GM10847 (cell line): ENCODE results near the gene NAALADL2.

ENCODE experiments used
- POLR2A ChIP-seq: IDR thresholded peaks from 2 replicates; pipeline ENCODE4 v1.6.1; 2011; ENCODE audit not compliant: insufficient read length; ENCODE audit errors: extremely low read depth

The NAALADL2 gene

DNA sequence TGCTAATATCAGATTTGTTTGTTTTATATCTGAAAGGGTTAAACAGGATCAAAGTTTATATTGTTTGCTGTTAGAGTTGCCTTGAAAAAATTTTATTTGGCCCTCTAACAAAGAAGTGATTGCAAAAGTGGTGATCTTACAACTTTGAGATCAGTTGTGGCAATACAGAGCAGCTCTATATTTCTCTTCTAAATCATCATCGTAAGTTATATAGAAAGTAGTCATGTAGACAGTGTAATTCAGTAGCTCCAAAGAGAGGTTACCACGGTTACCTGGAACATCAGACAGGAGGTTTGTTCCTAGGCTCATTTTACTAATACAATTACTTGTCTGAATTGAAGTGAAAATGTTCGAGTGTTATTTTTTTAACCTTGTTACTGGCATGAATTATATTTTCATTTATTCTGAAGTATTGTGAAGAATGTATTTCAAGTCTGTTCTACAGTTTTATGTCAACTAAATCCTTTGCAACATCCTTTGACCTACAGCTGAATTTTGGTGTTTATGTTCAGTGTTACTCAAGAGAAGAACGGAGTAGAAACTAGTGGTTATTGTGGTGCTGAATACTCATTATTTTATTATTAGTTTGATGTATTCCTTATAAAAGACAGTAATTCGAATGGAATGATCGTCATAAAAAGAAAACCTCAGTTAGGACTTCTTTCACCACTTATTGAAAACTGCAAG lies 214.2 kb downstream of the NAALADL2 start:
- TF ChIP-seq POLR2A = no peak

DNA sequence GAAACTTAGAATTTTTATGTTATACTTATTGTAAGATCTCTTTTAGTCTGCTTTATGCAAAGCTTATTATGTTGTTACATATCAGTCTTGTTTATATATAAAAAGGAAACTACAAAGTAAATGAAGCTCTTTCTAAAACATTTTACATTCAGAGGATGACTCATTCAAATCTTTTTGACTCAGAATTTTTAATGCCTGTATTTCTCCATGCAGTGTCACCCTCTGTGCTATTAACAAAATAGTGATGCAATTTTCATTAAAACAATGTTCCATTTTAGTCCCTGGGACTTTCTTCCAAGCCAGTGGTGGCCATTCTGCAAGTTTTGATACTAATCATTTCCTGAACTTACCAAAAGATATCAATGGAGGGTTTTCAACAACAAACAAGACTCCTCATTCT lies 216.1 kb downstream of the NAALADL2 start:
- TF ChIP-seq POLR2A = no peak

DNA sequence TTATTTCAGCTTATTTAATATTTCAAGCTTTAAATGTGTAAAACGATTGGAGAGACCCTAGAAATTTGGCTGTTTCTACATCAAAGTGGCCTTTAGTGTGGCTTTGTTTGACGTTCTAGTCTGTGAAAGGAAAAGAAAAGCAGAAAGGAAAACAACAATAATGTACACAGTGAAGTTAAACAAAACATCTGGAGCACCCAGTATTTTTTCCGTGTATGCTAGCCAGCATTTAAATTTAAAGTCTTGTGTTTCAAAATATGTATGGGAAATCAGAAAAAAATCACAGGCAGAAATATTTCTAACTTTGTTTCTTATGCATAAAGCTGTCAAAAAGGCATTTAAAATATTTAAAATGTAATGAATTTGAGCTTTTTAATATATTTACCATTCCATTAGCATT lies 218.1 kb downstream of the NAALADL2 start:
- no peak for TF ChIP-seq POLR2A

DNA sequence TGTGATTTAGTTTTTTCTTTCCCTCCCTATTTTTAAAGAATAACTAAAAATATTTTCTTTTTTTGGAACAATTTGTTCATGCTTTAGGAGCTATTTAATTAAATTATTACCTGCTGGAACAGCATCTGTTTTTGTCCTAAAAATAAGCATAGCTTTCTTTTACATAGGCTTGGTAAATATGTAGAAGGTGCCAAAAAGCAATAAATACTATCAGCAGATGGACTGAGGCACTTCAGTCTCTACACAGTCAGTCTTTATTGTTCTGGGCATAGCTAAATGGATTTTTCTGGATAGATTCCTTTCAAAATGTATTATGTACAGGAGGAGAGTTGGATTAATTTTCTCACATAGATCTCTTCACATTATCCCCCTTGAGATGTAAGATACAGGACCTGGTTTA lies 223.5 kb downstream of the NAALADL2 start:
- TF ChIP-seq POLR2A = no peak

DNA sequence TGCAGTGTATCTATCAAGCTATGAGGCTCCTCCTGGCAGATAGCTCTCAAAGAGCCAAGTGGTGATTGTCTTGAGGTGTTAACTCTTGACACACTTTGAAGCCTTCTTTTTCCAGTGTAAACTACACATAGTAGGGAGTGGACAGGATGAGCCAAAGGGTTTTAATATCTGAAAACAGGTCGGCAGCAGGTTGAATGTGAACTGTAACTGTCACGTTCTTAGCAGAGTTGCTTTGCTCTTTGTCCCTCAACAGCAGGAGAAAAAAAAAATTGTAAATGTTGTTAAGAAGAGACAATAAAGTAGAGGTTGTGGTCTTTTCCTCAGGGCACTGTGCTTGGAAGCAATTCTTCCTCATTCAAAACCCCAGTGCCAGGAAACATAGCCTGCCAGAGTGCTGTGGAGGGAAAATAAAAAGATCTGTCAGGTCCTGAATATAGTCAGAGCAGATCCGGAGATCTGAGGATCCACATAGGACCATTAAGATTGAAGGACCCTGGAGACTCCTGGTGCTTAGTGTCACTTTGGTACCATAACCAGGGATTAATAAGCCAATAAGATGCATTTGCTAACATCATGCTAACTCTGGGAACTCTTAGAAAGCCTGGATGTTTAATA lies 229.7 kb downstream of the NAALADL2 start:
- no peak for TF ChIP-seq POLR2A

DNA sequence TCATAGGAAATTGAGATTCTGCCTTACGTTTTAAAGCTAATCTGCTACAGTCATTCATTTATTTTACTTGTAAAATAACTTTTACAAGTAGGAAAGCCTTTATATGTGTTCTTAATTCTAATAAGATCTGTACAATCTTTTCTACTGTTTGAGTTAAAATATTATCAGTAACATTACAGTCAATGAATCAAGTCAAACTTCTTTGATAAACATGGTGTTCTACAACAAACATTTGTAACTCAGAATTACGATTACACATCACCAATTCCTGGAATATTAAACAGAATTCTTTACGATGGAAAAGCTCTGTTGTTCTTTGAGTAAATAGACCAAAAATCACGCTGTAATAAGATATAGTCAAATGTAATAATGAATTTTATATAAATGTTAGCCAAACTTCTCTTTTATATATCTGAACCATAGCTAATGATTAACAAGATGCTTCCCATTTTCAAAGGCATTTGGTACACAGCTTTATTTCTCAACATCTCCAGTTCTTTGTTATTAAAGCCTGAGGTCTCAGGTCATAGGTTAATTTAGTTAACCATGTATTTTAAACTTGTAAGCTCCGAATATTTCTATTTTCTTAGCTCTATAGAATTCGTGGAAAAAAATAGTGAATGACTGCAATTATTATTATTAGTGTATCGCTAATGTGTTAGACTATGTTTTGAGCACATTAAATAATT lies 232.4 kb downstream of the NAALADL2 start:
- no peak for TF ChIP-seq POLR2A

DNA sequence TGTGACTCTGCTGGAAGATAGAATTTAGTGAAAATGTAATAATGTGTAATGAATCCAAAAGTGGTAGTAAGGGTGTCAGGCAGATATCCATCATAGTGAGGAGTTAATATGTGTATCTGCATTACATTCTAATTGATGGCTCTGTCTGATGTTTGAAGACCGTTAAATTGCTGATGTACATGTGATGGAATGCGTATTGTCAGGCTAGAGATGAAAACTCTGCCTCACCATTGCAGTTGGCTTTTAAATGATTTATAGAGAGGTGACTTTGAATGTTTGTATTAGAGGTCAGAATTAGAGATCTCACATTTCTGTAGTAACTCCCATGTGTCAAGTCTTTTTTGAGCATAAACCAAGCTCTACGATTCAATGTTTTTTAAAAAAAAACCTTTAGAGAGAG lies 234.6 kb downstream of the NAALADL2 start:
- no peak for TF ChIP-seq POLR2A

DNA sequence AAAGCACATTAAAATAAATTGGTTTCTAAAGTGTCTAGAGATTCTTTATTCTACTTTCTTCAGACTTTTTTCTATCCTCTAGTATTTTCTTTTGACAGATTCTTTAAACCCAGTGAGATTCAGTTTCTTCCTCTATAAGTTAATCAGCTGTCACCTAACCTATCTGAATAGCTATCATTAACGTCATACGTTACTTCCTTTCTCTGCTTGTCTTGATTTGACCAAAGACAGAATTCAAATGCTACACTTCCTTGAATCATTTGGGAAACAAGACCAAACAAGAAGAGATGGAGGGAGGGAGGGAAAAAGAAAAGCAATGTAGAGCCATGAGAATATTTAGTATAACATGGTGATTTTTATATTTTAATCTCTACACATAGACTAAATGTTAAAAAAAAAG lies 235.2 kb downstream of the NAALADL2 start:
- no peak for TF ChIP-seq POLR2A

DNA sequence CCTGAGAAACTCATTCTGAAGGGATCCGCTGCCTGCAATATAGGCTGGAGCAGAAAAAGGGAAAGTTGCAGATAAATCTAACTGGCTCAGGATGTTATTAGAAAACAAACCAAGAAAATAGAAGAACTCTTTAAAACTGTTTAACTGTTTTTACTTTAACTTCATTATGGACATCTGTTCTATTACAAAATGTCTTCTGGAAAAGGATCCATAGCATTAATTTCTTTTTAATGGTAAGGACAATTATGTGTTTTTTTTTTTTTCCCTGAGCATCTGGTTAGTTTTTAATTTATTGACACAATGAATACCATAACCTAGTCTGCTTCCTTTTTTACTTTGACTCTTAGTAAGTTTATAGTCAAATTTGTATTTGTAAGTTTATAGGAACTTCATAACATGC lies 239.5 kb downstream of the NAALADL2 start:
- no peak for TF ChIP-seq POLR2A

DNA sequence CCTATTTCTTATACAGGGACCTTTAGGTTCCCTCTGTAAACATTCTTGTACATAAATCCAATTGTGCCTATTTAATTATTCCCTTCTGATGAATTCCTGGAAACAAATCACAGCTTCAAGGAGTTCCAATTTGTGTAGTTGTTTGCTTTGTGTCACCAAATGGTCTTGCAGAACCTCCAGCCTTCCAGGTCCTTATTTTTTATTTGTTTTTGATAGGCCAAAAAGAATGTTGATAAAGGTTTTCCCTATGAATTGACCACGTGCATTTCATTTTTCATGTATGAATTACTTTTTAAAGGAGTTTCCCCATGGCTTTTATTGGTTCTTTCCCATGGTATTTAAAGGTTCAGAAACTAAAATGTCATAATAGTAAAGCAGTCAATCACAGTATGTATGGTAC lies 243.0 kb downstream of the NAALADL2 start:
- TF ChIP-seq POLR2A = no peak

DNA sequence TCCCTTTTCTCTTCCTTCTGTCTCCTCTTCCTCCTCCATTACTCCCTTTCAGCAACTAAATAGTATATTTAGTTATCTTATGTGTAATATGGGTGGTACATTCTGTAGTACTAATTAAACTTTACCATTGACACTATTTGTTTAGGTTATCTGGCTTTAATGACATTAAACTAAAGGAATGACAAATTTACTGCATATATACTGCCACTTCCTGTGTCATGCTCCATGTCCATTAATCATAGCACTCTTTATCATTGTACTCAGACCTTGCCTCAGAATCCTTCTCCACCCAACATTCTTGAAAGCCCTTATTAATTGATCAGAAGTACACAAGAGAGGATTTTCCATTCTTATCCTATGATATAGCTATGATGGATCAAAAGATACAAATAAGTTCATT lies 244.2 kb downstream of the NAALADL2 start:
- TF ChIP-seq POLR2A = no peak

DNA sequence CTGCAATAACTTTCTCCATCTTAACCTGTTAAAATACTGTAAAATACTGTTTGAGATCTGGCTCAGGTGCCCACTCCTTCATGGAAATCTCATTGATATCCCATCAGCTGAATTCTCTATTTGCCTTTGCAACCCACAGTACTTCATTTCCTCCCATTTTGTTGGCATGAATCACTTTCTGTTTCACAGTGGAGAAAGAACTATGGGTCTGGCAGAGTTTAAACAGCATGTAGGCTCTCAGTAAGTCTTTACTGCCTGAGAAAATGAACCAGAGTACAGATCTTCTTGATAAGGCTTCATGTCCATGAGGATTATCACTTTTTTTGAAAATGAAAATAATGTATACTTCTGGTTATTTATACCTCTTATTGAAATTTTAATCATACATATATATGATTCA lies 245.9 kb downstream of the NAALADL2 start:
- TF ChIP-seq POLR2A = no peak

DNA sequence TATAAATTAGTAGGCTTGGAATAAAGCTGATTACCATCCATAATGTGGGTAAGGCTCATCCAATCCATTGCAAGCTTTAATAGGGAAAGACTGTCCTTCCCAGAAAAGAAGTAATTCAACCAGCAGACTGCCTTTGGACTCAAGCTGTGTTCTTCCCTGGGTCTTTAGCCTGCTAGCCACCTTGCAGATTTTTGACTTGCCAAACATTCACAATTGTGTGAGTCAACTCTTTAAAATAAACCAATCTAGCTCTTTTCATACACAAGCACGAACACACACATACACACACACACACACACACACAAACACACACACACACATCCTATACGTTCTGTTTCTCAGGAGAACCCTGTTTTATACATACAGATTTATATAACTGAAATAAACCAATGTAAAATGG lies 248.1 kb downstream of the NAALADL2 start:
- TF ChIP-seq POLR2A = no peak

DNA sequence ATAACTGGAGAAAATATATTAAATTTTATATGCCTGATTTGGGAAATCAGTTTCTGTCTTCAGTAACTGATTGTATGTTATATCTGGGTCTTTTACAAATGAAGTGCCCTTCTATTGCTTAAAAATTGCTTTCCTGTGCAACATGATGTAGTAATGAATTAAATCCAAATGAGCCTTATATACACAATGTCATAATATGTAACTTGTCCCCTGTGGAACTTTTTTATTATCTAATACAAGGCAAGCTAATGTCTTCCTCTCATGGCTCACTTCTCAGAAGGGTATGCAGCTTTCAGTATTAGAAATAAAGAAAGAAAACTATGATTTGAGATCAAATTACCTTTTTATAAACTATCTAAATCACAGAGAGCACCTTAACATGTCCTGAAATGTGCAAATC lies 248.9 kb downstream of the NAALADL2 start:
- no peak for TF ChIP-seq POLR2A

DNA sequence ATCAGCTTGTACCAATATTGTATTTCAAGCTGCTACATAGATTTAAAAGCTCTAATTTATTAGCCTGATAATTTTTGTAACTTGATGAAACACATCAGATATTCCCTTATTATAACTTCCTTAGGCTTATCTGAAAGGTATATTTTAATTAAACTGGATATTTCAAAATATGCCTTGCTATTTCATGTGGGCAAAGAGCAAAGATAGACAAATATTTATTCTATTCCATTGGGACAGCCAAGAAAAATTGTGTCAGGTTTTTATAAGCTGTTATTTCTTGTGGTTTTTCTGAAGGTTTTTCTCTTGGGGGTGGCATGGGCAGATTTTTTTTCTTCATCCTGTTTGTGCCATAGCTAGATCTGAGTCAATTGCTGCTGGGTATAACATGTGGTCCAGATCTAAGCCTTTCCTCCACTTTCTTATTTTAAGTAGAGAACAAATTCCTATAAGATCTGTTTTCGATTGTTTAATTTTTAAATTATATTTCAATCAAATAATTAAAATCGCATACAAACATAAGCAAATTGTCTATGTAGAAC lies 249.5 kb downstream of the NAALADL2 start:
- no peak for TF ChIP-seq POLR2A

DNA sequence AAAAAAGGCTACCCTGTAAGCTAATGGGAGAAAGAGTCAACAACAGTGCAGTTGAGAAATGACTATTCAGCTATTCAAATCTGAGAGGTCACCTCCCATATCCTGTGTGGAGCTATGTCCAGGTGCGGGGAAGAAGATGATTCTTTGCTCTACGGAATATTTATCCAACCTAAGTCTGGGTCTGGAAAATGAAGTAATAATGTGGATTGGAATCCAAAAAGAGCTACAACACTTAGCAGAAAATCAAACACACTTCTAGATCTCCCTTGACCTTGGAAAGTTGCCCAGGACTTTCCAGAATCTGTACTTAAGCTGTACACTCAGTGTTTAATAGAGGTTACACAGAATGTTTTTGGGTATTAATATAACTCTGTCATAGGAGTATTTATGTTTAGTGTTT lies 251.9 kb downstream of the NAALADL2 start:
- TF ChIP-seq POLR2A = no peak
